Smooth muscle cell (in vitro differentiated cells): ENCODE measurements around the gene ACBD6. TPM values are rescaled to one million over a fixed set of nuclear protein-coding genes. Genes with fewer than 3 reads are reported as not detected.

Experiments used
- DNase-seq: peaks from one replicate; lab custom pipeline; 2025; ENCODE audit not compliant: unreplicated experiment; lab: John Stamatoyannopoulos, UW
- H2AFZ ChIP-seq: fragments of 200-600 bp; sonication (generic); 2 replicates; pipeline ENCODE4 v1.6.0; 2016; ENCODE audit warnings: antibody characterized with exemption, low read depth, mild to moderate bottlenecking
- H3F3A ChIP-seq: fragments of 200-600 bp; sonication (generic); 2 replicates; pipeline ENCODE4 v1.6.0; 2017; ENCODE audit warnings: antibody characterized with exemption, low read depth
- H3K27ac ChIP-seq: fragments of 200-600 bp; sonication (generic); 2 replicates; pipeline ENCODE4 v1.5.1; 2016; ENCODE audit warnings: low read depth, mild to moderate bottlenecking
- H3K27me3 ChIP-seq: fragments of 200-600 bp; sonication (generic); 2 replicates; pipeline ENCODE4 v1.6.1; 2016; ENCODE audit warnings: low read depth, mild to moderate bottlenecking
- H3K36me3 ChIP-seq: fragments of 200-600 bp; sonication (generic); 2 replicates; pipeline ENCODE4 v1.5.1; 2016; ENCODE audit warnings: low read depth
- H3K4me1 ChIP-seq: fragments of 200-600 bp; sonication (generic); 2 replicates; pipeline ENCODE4 v1.5.1; 2016; ENCODE audit warnings: low read depth
- H3K4me2 ChIP-seq: fragments of 200-600 bp; sonication (generic); 2 replicates; pipeline ENCODE4 v1.6.0; 2016; ENCODE audit warnings: mild to moderate bottlenecking
- H3K4me3 ChIP-seq: fragments of 200-600 bp; sonication (generic); 2 replicates; pipeline ENCODE4 v1.5.1; 2016; ENCODE audit warnings: mild to moderate bottlenecking
- H3K79me2 ChIP-seq: fragments of 200-600 bp; sonication (generic); 2 replicates; pipeline ENCODE4 v1.6.0; 2016; ENCODE audit warnings: low read depth, mild to moderate bottlenecking
- H3K9ac ChIP-seq: fragments of 200-600 bp; sonication (generic); 2 replicates; pipeline ENCODE4 v1.6.0; 2016; ENCODE audit warnings: low read depth
- H3K9me3 ChIP-seq: fragments of 200-600 bp; sonication (generic); replicated peaks from 2 replicates; pipeline ENCODE4 v1.5.1; 2016; ENCODE audit warnings: low read depth
- H4K20me1 ChIP-seq: fragments of 200-600 bp; sonication (generic); 2 replicates; pipeline ENCODE4 v1.6.0; 2016; ENCODE audit warnings: low read depth
- CTCF ChIP-seq: fragments of 200-600 bp; sonication (generic); IDR thresholded peaks from 2 replicates; pipeline ENCODE4 v1.5.1; 2017; ENCODE audit warnings: borderline replicate concordance, mild to moderate bottlenecking, antibody characterized with exemption; ENCODE audit not compliant: insufficient read depth, poor library complexity, severe bottlenecking
- WGBS: methylation state at CpG from one replicate; pipeline ENCODE4 v1.1.7; 2016; ENCODE audit warnings: low lambda C conversion rate; 5-methylcytosine and 5-hydroxymethylcytosine counted together
- polyA plus RNA-seq: library from polyadenylated mRNA; unstranded; fragments of >200 nt; fragmentation: Nextera tagmentation; extraction: Ambion mirVana; gene quantifications from 2 replicates; pipeline ENCODE4 v1.2.1, GENCODE V29; 2016
- total RNA-seq: library from RNA; depleted of rRNA; stranded (reverse); fragments of >200 nt; gene quantifications from 2 replicates; pipeline ENCODE4 v1.2.3, GENCODE V29; 2014

ACBD6 gene
- total and polyA plus RNA-seq, 2 experiments from 2014 or later, result 44.1 to 48.7 TPM

DNA sequence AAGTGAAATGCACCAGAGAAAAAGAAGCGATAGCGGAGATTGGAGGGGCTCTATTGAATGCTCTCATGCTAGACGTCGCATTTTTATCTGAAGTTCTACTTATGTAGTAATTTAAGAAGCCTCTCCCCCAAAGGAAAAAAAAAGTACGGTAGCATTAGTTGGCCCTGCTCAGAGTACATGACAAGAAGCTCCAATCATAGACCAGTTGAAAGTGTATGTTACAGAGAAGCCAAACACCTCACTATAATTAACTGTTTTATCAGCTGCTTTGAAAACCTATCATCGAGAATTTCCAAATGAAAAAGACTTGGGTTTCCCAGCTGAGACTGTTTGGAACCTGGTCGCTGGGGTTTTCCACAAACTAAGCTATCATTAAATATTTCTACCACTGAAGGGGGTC lies 36.8 kb upstream of the ACBD6 start:
- Histone ChIP-seq H3K36me3 (no peaks in the 10 kb centered on the region), H3K27ac (no peak overlapping the region), H3K27me3 (no peaks in the 10 kb centered on the region), H3K79me2 (no peaks in the 10 kb centered on the region), H3K9me3 (no peaks in the 10 kb centered on the region), H3K4me1 (no peaks in the 10 kb centered on the region), H3K9ac (no peak overlapping the region), H3K4me2 (no peak overlapping the region), H3K4me3 (no peak overlapping the region), H4K20me1 (no peaks in the 10 kb centered on the region), H3F3A (no peaks in the 10 kb centered on the region), H2AFZ (no peak overlapping the region)
- no peak for TF ChIP-seq CTCF
- WGBS, result 93% methylated on average over 7 of the region's 7 CpGs
- DNase-seq, result no peak

DNA sequence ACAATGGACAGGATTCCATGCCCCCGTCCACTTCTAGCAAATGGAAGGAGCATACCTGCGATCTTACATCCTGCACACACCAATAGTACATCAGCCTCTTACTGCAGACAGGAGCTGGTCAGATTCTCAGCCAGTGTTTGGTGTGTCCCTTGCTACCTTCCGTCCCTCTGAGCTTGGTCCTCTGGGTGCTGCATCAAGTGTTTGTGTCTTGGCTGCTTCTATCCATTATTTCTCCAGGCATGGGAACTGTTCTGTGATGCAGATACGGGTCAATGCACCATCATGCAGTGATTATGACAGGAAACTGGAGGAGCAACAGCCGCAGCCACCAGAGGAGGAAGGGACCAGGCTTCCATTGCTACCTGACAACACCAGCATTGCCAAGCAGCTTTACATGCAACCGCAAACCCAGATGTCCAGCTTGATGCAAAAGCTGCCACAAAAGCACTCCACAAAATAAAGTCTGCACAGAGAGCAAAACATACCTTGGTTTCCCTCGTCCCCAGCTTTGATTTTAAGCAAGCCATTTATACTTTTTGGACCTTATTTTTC lies 34.5 kb upstream of the ACBD6 start:
- H3K4me1 ChIP-seq, result no peaks in the 10 kb centered on the region
- DNase-seq, result no peak
- H3K9ac ChIP-seq, result no peak overlapping the region
- no peaks in the 10 kb centered on the region for H3K36me3 ChIP-seq
- no peak overlapping the region for H3K4me2 ChIP-seq
- no peak overlapping the region for H3K27ac ChIP-seq
- no peaks in the 10 kb centered on the region for H3F3A ChIP-seq
- no peak overlapping the region for H3K4me3 ChIP-seq
- no peaks in the 10 kb centered on the region for H4K20me1 ChIP-seq
- H2AFZ ChIP-seq, result no peak overlapping the region
- no peaks in the 10 kb centered on the region for H3K9me3 ChIP-seq
- TF ChIP-seq CTCF, result no peak
- no peaks in the 10 kb centered on the region for H3K27me3 ChIP-seq
- no peaks in the 10 kb centered on the region for H3K79me2 ChIP-seq
- WGBS, result 91% methylated on average over 7 of the region's 7 CpGs

GRCh38 chr1:180535418-180535999 lies 33.1 kb upstream of the ACBD6 start:
- Histone ChIP-seq H4K20me1 (no peaks in the 10 kb centered on the region), H3K4me2 (no peak overlapping the region), H2AFZ (no peak overlapping the region), H3K36me3 (no peaks in the 10 kb centered on the region), H3K79me2 (no peaks in the 10 kb centered on the region), H3K27ac (no peak overlapping the region), H3K4me3 (no peak overlapping the region), H3K4me1 (no peaks in the 10 kb centered on the region), H3K27me3 (no peaks in the 10 kb centered on the region), H3K9ac (no peak overlapping the region), H3K9me3 (no peaks in the 10 kb centered on the region), H3F3A (no peaks in the 10 kb centered on the region)
- WGBS, result 78% methylated on average over 5 of the region's 5 CpGs
- no peak for DNase-seq
- no peak for TF ChIP-seq CTCF

GRCh38 chr1:180534214-180534613 lies 31.8 kb upstream of the ACBD6 start:
- Histone ChIP-seq H3K4me1 (no peaks in the 10 kb centered on the region), H3K4me2 (no peak overlapping the region), H2AFZ (no peak overlapping the region), H3F3A (no peaks in the 10 kb centered on the region), H3K79me2 (no peaks in the 10 kb centered on the region), H3K36me3 (no peaks in the 10 kb centered on the region), H3K27me3 (no peaks in the 10 kb centered on the region), H3K9ac (no peak overlapping the region), H3K27ac (no peak overlapping the region), H3K4me3 (no peak overlapping the region), H4K20me1 (no peaks in the 10 kb centered on the region), H3K9me3 (no peaks in the 10 kb centered on the region)
- WGBS, result 89% methylated on average over 7 of the region's 7 CpGs
- TF ChIP-seq CTCF, result no peak
- DNase-seq, result no peak
